Endothelial cell of umbilical vein (primary cell): Measurements from ENCODE around the gene ZNF672. TPM values are rescaled to one million over a fixed set of nuclear protein-coding genes. Genes with fewer than 3 reads are reported as not detected.

Experiments
- Bru-seq: library from RNA; stranded (reverse); fragments of 400-500 nt; gene quantifications from one replicate; lab custom pipeline; 2021; lab: Mats Ljungman, UMichigan
- BruChase-seq, 2 experiments: library from RNA; stranded (reverse); fragments of 400-500 nt; gene quantifications; one replicate each; lab custom pipeline; 2021; lab: Mats Ljungman, UMichigan
- BruUV-seq: library from RNA; stranded (reverse); fragments of 400-500 nt; replicated peaks from 2 replicates; lab custom pipeline; 2021; lab: Mats Ljungman, UMichigan
- CTCF ChIA-PET: fragments of 300-600, 350-600 bp; sonication (Branson Sonifier 250); formaldehyde crosslinking; loops from one replicate; lab custom pipeline; 2021; ENCODE audit warnings: antibody characterized with exemption, inconsistent platforms; lab: Charles Lee
- POLR2A ChIA-PET: fragments of 300-600, 350-600 bp; sonication (Branson Sonifier 250); formaldehyde crosslinking; loops from one replicate; lab custom pipeline; 2021; ENCODE audit warnings: antibody characterized with exemption, inconsistent platforms; lab: Charles Lee
- DNase-seq: peaks from one replicate; pipeline ENCODE4 v3.0.0-alpha.2; 2011; ENCODE audit warnings: low read depth, low spot score
- FAIRE-seq: peaks from 2 replicates; lab custom pipeline; 2011; peaks lifted over from hg19 to GRCh38; lab: Jason Lieb, UNC
- H2AFZ ChIP-seq: 2 replicates; pipeline ENCODE4 v1.6.0; 2012; ENCODE audit warnings: low read depth, low read length, control low read depth, inconsistent platforms
- H3K27ac ChIP-seq: 2 replicates; pipeline ENCODE4 v1.5.1; 2011; ENCODE audit warnings: low read depth, mild to moderate bottlenecking, control low read depth, low read length, moderate library complexity; ENCODE audit not compliant: insufficient read depth
- H3K27me3 ChIP-seq, 2 experiments: 2 replicates each; pipeline versions ENCODE4 v1.6.0 to v1.6.1; 2011; ENCODE audit warnings: low read length in 2 of 2, mixed read lengths in 1 of 2; ENCODE audit not compliant: control insufficient read depth in 2 of 2, insufficient read depth in 2 of 2
- H3K36me3 ChIP-seq, 2 experiments: 2 replicates in 1 of 2; 3 replicates in 1 of 2; pipeline ENCODE4 v1.5.1; 2011; ENCODE audit warnings: low read length in 2 of 2, mild to moderate bottlenecking in 1 of 2, moderate library complexity in 1 of 2; ENCODE audit not compliant: control insufficient read depth in 2 of 2, insufficient read depth in 2 of 2; ENCODE audit errors: extremely low read depth in 1 of 2
- H3K4me1 ChIP-seq: 3 replicates; pipeline ENCODE4 v1.5.1; 2011; ENCODE audit warnings: mild to moderate bottlenecking, low read length; ENCODE audit not compliant: control insufficient read depth, insufficient read depth; ENCODE audit errors: extremely low read depth
- H3K4me2 ChIP-seq: 2 replicates; pipeline ENCODE4 v1.6.1; 2011; ENCODE audit warnings: low read length, control low read depth, mixed read lengths; ENCODE audit not compliant: insufficient read depth
- H3K4me3 ChIP-seq, 3 experiments: fragments of 200-600 bp in 1 of 3; sonication (generic), shearing (Covaris generic) in 1 of 3; replicated peaks in 1 of 3; 2 replicates each; pipeline ENCODE4 v1.5.1; 2011 to 2016; ENCODE audit warnings: control low read depth in 3 of 3, low read length in 3 of 3, mild to moderate bottlenecking in 2 of 3, inconsistent platforms in 1 of 3, low read depth in 1 of 3, moderate library complexity in 1 of 3; ENCODE audit not compliant: insufficient read depth in 1 of 3
- H3K79me2 ChIP-seq: 2 replicates; pipeline ENCODE4 v1.6.0; 2012; ENCODE audit warnings: low read length, inconsistent platforms; ENCODE audit not compliant: control insufficient read depth, insufficient read depth
- H3K9ac ChIP-seq: replicated peaks from 2 replicates; pipeline ENCODE3; 2011; ENCODE audit warnings: low read length, control low read depth; ENCODE audit not compliant: insufficient read depth; ENCODE audit errors: extremely low read depth
- H3K9me1 ChIP-seq: replicated peaks from 3 replicates; pipeline ENCODE4 v1.6.0; 2011; ENCODE audit warnings: mild to moderate bottlenecking, low read length; ENCODE audit not compliant: control insufficient read depth, insufficient read depth; ENCODE audit errors: extremely low read depth
- H3K9me3 ChIP-seq: replicated peaks from 2 replicates; pipeline ENCODE4 v1.5.1; 2012; ENCODE audit warnings: low read length, inconsistent platforms; ENCODE audit not compliant: control insufficient read depth, insufficient read depth
- H4K20me1 ChIP-seq: replicated peaks from 2 replicates; pipeline ENCODE3; 2011; ENCODE audit warnings: mild to moderate bottlenecking, low read length; ENCODE audit not compliant: control insufficient read depth, insufficient read depth; ENCODE audit errors: extremely low read depth
- CTCF ChIP-seq, 2 donors: IDR thresholded peaks; 1 replicate in 1 of 2; 2 replicates in 1 of 2; pipeline ENCODE4 v1.5.1; 2011; ENCODE audit warnings: low read length in 2 of 2, mild to moderate bottlenecking in 2 of 2, moderate library complexity in 2 of 2, control low read depth in 1 of 2, inconsistent platforms in 1 of 2, low read depth in 1 of 2; ENCODE audit not compliant: insufficient read depth in 1 of 2; ENCODE audit errors: extremely low read depth in 1 of 2
- EZH2 ChIP-seq: IDR thresholded peaks from 2 replicates; pipeline ENCODE4 v1.6.1; 2012; ENCODE audit warnings: borderline replicate concordance, low read depth, mild to moderate bottlenecking, moderate library complexity, low read length, inconsistent platforms; ENCODE audit not compliant: severe bottlenecking
- MAX ChIP-seq: IDR thresholded peaks from 2 replicates; pipeline ENCODE4 v1.6.1; 2011; ENCODE audit not compliant: insufficient read depth, insufficient read length
- POLR2A ChIP-seq: IDR thresholded peaks from 2 replicates; pipeline ENCODE4 v1.6.1; 2012; ENCODE audit warnings: low read depth, mild to moderate bottlenecking, control low read depth, low read length
- POLR2AphosphoS5 ChIP-seq: IDR thresholded peaks from 2 replicates; pipeline ENCODE4 v1.6.1; 2012; ENCODE audit warnings: low read depth, mild to moderate bottlenecking, control low read depth, low read length, moderate library complexity; ENCODE audit not compliant: insufficient read depth
- dilution Hi-C: fragments of 300-500 bp; cut with MboI; formaldehyde crosslinking; loops from one replicate; pipeline ENCODE4 v1.15.0; 2019; ENCODE audit warnings: low sequenced_read_pairs; ENCODE audit not compliant: extremely low pct_ligation_motif_present
- intact Hi-C: fragments of 100-400 bp; cut with micrococcal nuclease; formaldehyde crosslinking; loops from one replicate; pipeline ENCODE4 v1.10.0; 2022
- long read RNA-seq: library from polyadenylated mRNA; stranded (forward); transcript quantifications from one replicate; pipeline ENCODE4 v2.0.0, GENCODE V29; 2021
- polyA minus RNA-seq, 3 experiments: library from RNA; depleted of rRNA, polyadenylated mRNA; stranded (reverse); fragments of >200 nt; gene quantifications; 1 replicate in 1 of 3; 2 replicates in 2 of 3; pipeline ENCODE4 v1.2.3, GENCODE V29; 2011
- polyA plus RNA-seq, 4 experiments: library from polyadenylated mRNA; depleted of rRNA in 3 of 4; stranded (reverse) in 3 of 4; unstranded in 1 of 4; fragments of >200 nt; gene quantifications; 2 replicates each; pipeline versions ENCODE4 v1.2.1 to v1.2.3, GENCODE V29; 2011 to 2012; ENCODE audit warnings: missing spikeins in 1 of 4
- total RNA-seq: library from RNA; stranded (reverse); gene quantifications from 2 replicates; pipeline ENCODE4 v1.2.3, GENCODE V29; 2021

The ZNF672 gene
- total RNA-seq (20.1 and 21.5 TPM in 2 replicates), polyA plus RNA-seq (29.6 and 30.6 TPM in 2 replicates), polyA minus RNA-seq (23.9 and 28.1 TPM in 2 replicates), Bru-seq, nascent RNA (percentile 61 among the genes with signal in this experiment), BruChase-seq, experiment 1, labeled RNA remaining after a 6-hour chase (percentile 60 among the genes with signal in this experiment), BruChase-seq, experiment 2, labeled RNA remaining after a 2-hour chase (percentile 70 among the genes with signal in this experiment)
- 17.8 TPM in 2 replicates for polyA plus RNA-seq (2011; cell fraction: cytosol; rRNA removed)
- polyA plus RNA-seq (2011; cell fraction: nucleus; rRNA removed) = 18.1 and 18.4 TPM in 2 replicates
- 9.1 and 9.4 TPM in 2 replicates for polyA plus RNA-seq (2012)
- polyA minus RNA-seq (2011; cell fraction: cytosol; rRNA and poly(A)+ RNA removed) = 33.8 TPM
- polyA minus RNA-seq (2011; cell fraction: nucleus; rRNA and poly(A)+ RNA removed) = 14.1 and 14.7 TPM in 2 replicates
- long read RNA-seq, transcript ZNF672-201 (4 exons, 2,989 nt) = major isoform, 36 of 56 reads
- long read RNA-seq, partial matches to known transcripts = 4 of 56 reads
- long read RNA-seq, other reads (novel, unspliced or antisense) = 12 of 56 reads

DNA sequence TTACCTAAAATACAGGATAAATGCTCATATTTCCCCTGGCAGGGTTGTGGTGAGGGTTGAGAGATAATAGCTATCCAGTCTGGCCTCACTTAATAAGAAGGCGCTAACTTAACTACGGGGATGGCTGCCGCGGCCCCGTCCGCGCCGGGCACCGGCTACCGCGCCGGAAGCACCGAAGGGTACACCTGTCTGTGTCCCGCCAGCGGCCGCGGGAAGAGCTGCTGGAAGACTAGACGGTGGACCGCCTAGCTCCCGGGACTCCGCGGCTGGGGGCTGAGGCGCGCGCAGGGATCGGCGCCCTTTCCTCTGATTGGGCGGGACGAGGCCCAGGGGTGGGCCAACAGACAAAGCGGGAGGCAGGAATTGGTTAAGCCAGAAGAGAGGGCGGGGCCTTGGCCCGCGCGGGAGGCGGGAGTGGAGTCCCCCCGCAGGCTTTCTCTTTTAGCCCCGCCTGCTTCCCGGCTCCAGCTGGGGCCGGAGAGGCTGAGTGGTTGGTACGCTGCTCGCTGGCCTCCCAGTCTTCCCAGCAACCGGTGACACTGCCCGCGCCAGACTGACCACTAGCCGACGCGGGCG is at the start of gene ZNF672:
TSS of gene ZNF672 (plus strand) at position 444 of the 576 bp plus-strand sequence. CDS start 9,051 bp downstream, outside the sequence.
- Histone ChIP-seq H4K20me1 (no peaks in the 10 kb centered on the region), H3K9ac (peak within 1 kb of the TSS; percentile 90), H3K27ac (peak within 1 kb of the TSS; percentile 83), H3K27me3 (no peaks in the 10 kb centered on the region), H3K4me2 (peak within 1 kb of the TSS; percentile 93), H3K9me3 (no peaks in the 10 kb centered on the region), H2AFZ (peak within 1 kb of the TSS; percentile 77), H3K9me1 (no peaks in the 10 kb centered on the region), H3K36me3 (no peaks in the 10 kb centered on the region), H3K79me2 (peaks cover 15% of the 10 kb centered on the region), H3K4me1 (peaks cover 14% of the 10 kb centered on the region), H3K4me3 (peak within 1 kb of the TSS; percentile 60 to 91 (median 83))
- DNase-seq = peak; percentile 98
- peak; percentile 94 for FAIRE-seq
- intact Hi-C loops (loop anchor here (1.0 kb wide), 4 partner anchors 12 to 68 kb away; partner anchors contain the start of genes PGBD2 and ZNF692), dilution Hi-C loops (no loop called here)
- POLR2A ChIA-PET = interaction anchor here (0.5 to 3.1 kb wide), 6 partner anchors 10 to 36 kb away, joined by 5 to 14 read pairs (median 8); partner anchors contain the start of genes SH3BP5L and ZNF692
- CTCF ChIA-PET = interaction anchor here (0.7 to 2.3 kb wide), 3 partner anchors 10 to 1465 kb away, joined by 4 to 33 read pairs (median 12); partner anchors contain the start of genes SH3BP5L and ZNF692
- TSS peak; percentile 69 for BruUV-seq
- TF ChIP-seq POLR2A = peak; percentile 68
- no peak for TF ChIP-seq EZH2
- TF ChIP-seq CTCF (IDR thresholded peaks at IDR 0.05; ENCODE audit: extremely low read depth in 1 of 2, insufficient read depth in 1 of 2, low read depth in 1 of 2, low read length in 2 of 2) = no peak
- no peak for TF ChIP-seq MAX
- peak; percentile 62 for TF ChIP-seq POLR2AphosphoS5
